A549 (cell line): Measurements from ENCODE around the gene ZNF20. TPM values are rescaled to one million over a fixed set of nuclear protein-coding genes. Genes with fewer than 3 reads are reported as not detected.

Source experiments
- ATAC-seq, 2 experiments: fragments of 200-7000 bp in 1 of 2; fragments of >200 bp in 1 of 2; cut with Nextera tagmentation in 1 of 2; cut with Tn5 transposase in 1 of 2; 3 replicates each; pipeline versions ENCODE4 v1.8.0 to v1.9.1; 2018 to 2020; ENCODE audit warnings: mild to moderate bottlenecking in 1 of 2, moderate library complexity in 1 of 2
- CTCF ChIA-PET: fragments of 300-600 bp; sonication (Branson Sonifier 250); formaldehyde crosslinking; extraction: SDS; loops from one replicate; lab custom pipeline; 2021; ENCODE audit warnings: antibody characterized with exemption, inconsistent platforms; lab: Yijun Ruan, JAX
- POLR2A ChIA-PET: fragments of 350-600 bp; formaldehyde crosslinking; extraction: SDS; loops from one replicate; lab custom pipeline; 2021; ENCODE audit warnings: antibody characterized with exemption, inconsistent platforms; lab: Yijun Ruan, JAX
- DNase-seq, 2 experiments: peaks; one replicate each; pipeline versions ENCODE4 v3.0.0 to v3.0.0-alpha.2; 2011 to 2016; ENCODE audit warnings: low read depth in 1 of 2, low spot score in 1 of 2
- FAIRE-seq: peaks from 2 replicates; lab custom pipeline; 2011; peaks lifted over from hg19 to GRCh38; lab: Jason Lieb, UNC
- H3K27ac ChIP-seq, 2 experiments: fragments of >200 bp; sonication (Bioruptor Twin); formaldehyde crosslinking; 3 replicates each; pipeline ENCODE4 v1.5.1; 2016 to 2017
- H3K4me1 ChIP-seq: fragments of >200 bp; sonication (Bioruptor Twin); formaldehyde crosslinking; 3 replicates; pipeline ENCODE4 v1.6.1; 2016
- H3K4me2 ChIP-seq: fragments of >200 bp; sonication (Bioruptor Twin); formaldehyde crosslinking; 3 replicates; pipeline ENCODE4 v1.6.1; 2016
- H3K4me3 ChIP-seq: fragments of >200 bp; sonication (Bioruptor Twin); formaldehyde crosslinking; 3 replicates; pipeline ENCODE4 v1.5.1; 2016
- H3K9me3 ChIP-seq: fragments of >200 bp; sonication (Bioruptor Twin); formaldehyde crosslinking; 3 replicates; pipeline ENCODE4 v1.6.1; 2016
- ATOH8 ChIP-seq: fragments of 250-450 bp; sonication (Bioruptor Pico); IDR thresholded peaks from 2 replicates; pipeline ENCODE4 v1.5.0; 2020; ENCODE audit warnings: low read depth, mild to moderate bottlenecking, moderate library complexity
- CBX8 ChIP-seq: fragments of 200-600 bp; sonication (generic); IDR thresholded peaks from 2 replicates; pipeline ENCODE4 v1.6.1; 2016
- CEBPB ChIP-seq, 2 experiments: fragments of >200 bp in 1 of 2; sonication (Bioruptor Twin) in 1 of 2; formaldehyde crosslinking in 1 of 2; IDR thresholded peaks; 2 replicates each; pipeline ENCODE4 v1.6.1; 2012 to 2016
- CHD2 ChIP-seq: fragments of 150-350 bp; IDR thresholded peaks from 2 replicates; pipeline ENCODE4 v1.6.1; 2014; ENCODE audit warnings: low read length; ENCODE audit not compliant: partially characterized antibody
- CHD4 ChIP-seq: fragments of 200-600 bp; sonication (generic); IDR thresholded peaks from 2 replicates; pipeline ENCODE4 v1.6.1; 2016; ENCODE audit warnings: antibody characterized with exemption, mild to moderate bottlenecking, borderline replicate concordance
- E2F6 ChIP-seq: IDR thresholded peaks from 2 replicates; pipeline ENCODE4 v1.6.1; 2012; ENCODE audit warnings: low read depth, borderline replicate concordance
- EHMT2 ChIP-seq: fragments of 200-600 bp; sonication (generic); IDR thresholded peaks from 2 replicates; pipeline ENCODE4 v1.6.1; 2016; ENCODE audit warnings: antibody characterized with exemption, low read depth, mild to moderate bottlenecking, moderate library complexity
- EP300 ChIP-seq, 2 experiments: fragments of >200 bp; sonication (Bioruptor Twin); formaldehyde crosslinking; IDR thresholded peaks; 2 replicates in 1 of 2; 3 replicates in 1 of 2; pipeline ENCODE4 v1.6.1; 2016 to 2017
- FOSB ChIP-seq: fragments of 250-450 bp; sonication (Bioruptor Pico); IDR thresholded peaks from 2 replicates; pipeline ENCODE4 v1.5.0; 2020; ENCODE audit warnings: mild to moderate bottlenecking, moderate library complexity
- FOSL2 ChIP-seq, 2 experiments: fragments of 450-650 bp in 1 of 2; fragments of >200 bp in 1 of 2; sonication (Bioruptor Twin) in 1 of 2; formaldehyde crosslinking; IDR thresholded peaks; 2 replicates each; pipeline versions ENCODE4 v1.5.0 to v1.6.1; 2016 to 2020; ENCODE audit warnings: mild to moderate bottlenecking in 1 of 2, moderate library complexity in 1 of 2
- FOXS1 ChIP-seq: fragments of 250-450 bp; sonication (Bioruptor Pico); IDR thresholded peaks from 2 replicates; pipeline ENCODE4 v1.5.0; 2020; ENCODE audit warnings: mild to moderate bottlenecking, moderate library complexity
- HOXA7 ChIP-seq: fragments of 250-450 bp; sonication (Bioruptor Pico); IDR thresholded peaks from 2 replicates; pipeline ENCODE4 v1.5.0; 2020; ENCODE audit warnings: mild to moderate bottlenecking, moderate library complexity
- JUNB ChIP-seq: fragments of >200 bp; sonication (Bioruptor Twin); formaldehyde crosslinking; IDR thresholded peaks from 2 replicates; pipeline ENCODE4 v1.6.1; 2016
- NPAS2 ChIP-seq: fragments of 250-450 bp; sonication (Bioruptor Pico); IDR thresholded peaks from 2 replicates; pipeline ENCODE4 v1.8.0; 2022; ENCODE audit warnings: mild to moderate bottlenecking, moderate library complexity, borderline replicate concordance
- PBX3 ChIP-seq: IDR thresholded peaks from 2 replicates; pipeline ENCODE4 v1.6.1; 2012
- PHF8 ChIP-seq: fragments of 200-600 bp; sonication (generic); IDR thresholded peaks from 2 replicates; pipeline ENCODE4 v1.6.1; 2016; ENCODE audit warnings: low read depth, mild to moderate bottlenecking, antibody characterized with exemption, moderate library complexity, borderline replicate concordance
- POLR2A ChIP-seq: IDR thresholded peaks from 2 replicates; pipeline ENCODE4 v1.6.1; 2012; ENCODE audit warnings: mild to moderate bottlenecking, low read length
- POLR2AphosphoS2 ChIP-seq: conservative IDR thresholded peaks from 2 replicates; pipeline ENCODE4 v1.6.1; 2012; ENCODE audit warnings: low read length, improper control_type of control experiment, inconsistent platforms
- RCOR1 ChIP-seq: fragments of 150-350 bp; IDR thresholded peaks from 2 replicates; pipeline ENCODE4 v1.6.1; 2014; ENCODE audit warnings: antibody characterized with exemption, low read length, low read depth
- RNF2 ChIP-seq: fragments of 200-600 bp; sonication (generic); IDR thresholded peaks from 2 replicates; pipeline ENCODE4 v1.6.1; 2016; ENCODE audit warnings: low read depth, mild to moderate bottlenecking, antibody characterized with exemption, moderate library complexity, borderline replicate concordance
- SREBF2 ChIP-seq: fragments of 450-650 bp; IDR thresholded peaks from 2 replicates; pipeline ENCODE4 v1.6.1; 2014; ENCODE audit warnings: mild to moderate bottlenecking, moderate library complexity
- TFCP2L1 ChIP-seq: fragments of 250-450 bp; sonication (Bioruptor Pico); IDR thresholded peaks from 2 replicates; pipeline ENCODE4 v1.5.0; 2021; ENCODE audit warnings: mild to moderate bottlenecking
- ZFP36 ChIP-seq: fragments of 450-650 bp; IDR thresholded peaks from 2 replicates; pipeline ENCODE4 v1.6.1; 2014; ENCODE audit warnings: borderline replicate concordance; ENCODE audit not compliant: partially characterized antibody
- ZSCAN20 ChIP-seq: fragments of 250-450 bp; sonication (Bioruptor Pico); IDR thresholded peaks from 2 replicates; pipeline ENCODE4 v1.8.0; 2022; ENCODE audit warnings: mild to moderate bottlenecking, moderate library complexity
- WGBS: methylation state at CpG from one replicate; pipeline ENCODE4 v1.1.6; 2017; ENCODE audit errors: missing lambda C conversion rate; 5-methylcytosine and 5-hydroxymethylcytosine counted together
- polyA plus RNA-seq, 4 experiments: library from polyadenylated mRNA; depleted of rRNA in 3 of 4; stranded (reverse); fragments of >200 nt; fragmentation: RNase III in 1 of 4; extraction: RNeasy Plus Mini Kit Qiagen cat#74134 plus additional on column Dnase treatment in 1 of 4; gene quantifications; 2 replicates in 3 of 4; 3 replicates in 1 of 4; pipeline ENCODE4 v1.2.3, GENCODE V29; 2011 to 2017
- TF ChIP-seq, protein P1 (sequence below): fragments of 450-650 bp; IDR thresholded peaks from 2 replicates; pipeline ENCODE4 v1.6.1; 2014; ENCODE audit warnings: antibody characterized with exemption
- TF ChIP-seq, protein P2 (sequence below): fragments of >200 bp; sonication (Bioruptor Twin); formaldehyde crosslinking; IDR thresholded peaks from 2 replicates; pipeline ENCODE4 v1.6.1; 2016

Gene ZNF20
- polyA plus RNA-seq, 2 of the 4 experiments (the other 2 are of a cell fraction) = 0.34 to 0.37 TPM

DNA sequence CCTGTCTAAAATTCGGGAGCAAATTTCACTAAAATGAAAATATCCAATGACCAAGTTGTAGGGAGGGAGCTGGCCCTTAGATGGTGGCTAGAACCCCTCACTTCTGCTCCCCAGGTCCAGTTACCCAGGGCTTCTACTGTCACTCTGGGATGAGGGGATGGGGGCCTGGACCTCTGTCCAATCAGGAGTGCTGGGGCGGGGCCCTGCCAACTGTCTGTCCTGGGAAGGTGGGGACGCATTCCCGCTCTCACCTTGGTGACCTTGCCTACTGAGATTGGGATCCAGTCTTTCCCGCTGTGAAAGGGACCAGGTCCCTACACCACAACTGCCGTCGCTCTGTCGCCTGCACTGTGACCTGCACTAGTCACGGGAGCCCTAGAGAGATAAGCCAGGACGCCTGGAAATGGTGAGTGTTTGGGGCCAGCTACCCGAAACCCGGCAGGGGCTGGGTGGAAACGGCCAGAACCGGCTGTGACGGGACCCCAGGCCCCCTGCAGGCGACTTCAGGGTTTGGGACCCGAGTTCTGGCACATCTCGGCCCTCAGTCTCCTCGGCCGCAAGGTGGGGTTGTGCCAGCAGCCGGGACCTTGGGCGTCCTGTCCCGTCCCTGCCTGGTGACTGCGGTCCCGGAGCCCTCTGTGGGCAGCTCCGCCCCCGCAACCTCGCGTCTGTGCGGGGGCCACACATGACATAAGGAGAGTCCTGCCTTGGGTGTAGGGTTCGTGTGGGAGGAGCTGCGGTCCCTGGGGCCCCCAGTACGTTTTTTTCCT lies 22.8 kb downstream of the ZNF20 start:
- no peak overlapping the region for H3K4me3 ChIP-seq
- ATAC-seq (no peak), DNase-seq (no peak)
- no peak overlapping the region for H3K4me2 ChIP-seq
- POLR2A ChIA-PET = no interaction called here
- H3K27ac ChIP-seq = no peak overlapping the region
- TF ChIP-seq EHMT2 (no peak), FOSL2 (IDR thresholded peaks at IDR 0.05) (no peak), FOSL2 (CRISPR knock-in tag; IDR thresholded peaks at IDR 0.05) (no peak), FOXS1 (no peak), JUNB (no peak), PHF8 (no peak), RCOR1 (no peak), PBX3 (no peak), POLR2A (no peak), CEBPB (IDR thresholded peaks at IDR 0.05) (no peak), E2F6 (no peak), EP300 (IDR thresholded peaks at IDR 0.05) (no peak), HOXA7 (CRISPR knock-in tag) (no peak), CBX8 (no peak), CHD4 (no peak), ZFP36 (no peak), CHD2 (no peak), ZSCAN20 (CRISPR knock-in tag) (no peak), TFCP2L1 (no peak)
- TF ChIP-seq, protein P1, sequence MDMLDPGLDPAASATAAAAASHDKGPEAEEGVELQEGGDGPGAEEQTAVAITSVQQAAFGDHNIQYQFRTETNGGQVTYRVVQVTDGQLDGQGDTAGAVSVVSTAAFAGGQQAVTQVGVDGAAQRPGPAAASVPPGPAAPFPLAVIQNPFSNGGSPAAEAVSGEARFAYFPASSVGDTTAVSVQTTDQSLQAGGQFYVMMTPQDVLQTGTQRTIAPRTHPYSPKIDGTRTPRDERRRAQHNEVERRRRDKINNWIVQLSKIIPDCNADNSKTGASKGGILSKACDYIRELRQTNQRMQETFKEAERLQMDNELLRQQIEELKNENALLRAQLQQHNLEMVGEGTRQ = no peak
- TF ChIP-seq, all 56 proteins: peak for 0
- FAIRE-seq = no peak
- CTCF ChIA-PET = interaction anchor here (0.5 kb wide), 1 partner anchor 19 kb away, joined by 3 read pairs; no protein-coding TSS in a partner anchor
- Histone ChIP-seq H3K4me1 (no peaks in the 10 kb centered on the region), H3K9me3 (peaks cover 3% of the 10 kb centered on the region; the same call in 1 of the 3 replicates)
- 57% methylated on average over 14 of the region's 33 CpGs for WGBS

GRCh38 chr19:12113121-12113520 lies 27.0 kb downstream of the ZNF20 start:
- Histone ChIP-seq H3K4me1 (no peaks in the 10 kb centered on the region), H3K4me3 (no peak overlapping the region), H3K27ac (no peak overlapping the region), H3K9me3 (peaks cover 4% of the 10 kb centered on the region; the same call in 1 of the 3 replicates), H3K4me2 (no peak overlapping the region)
- ChIA-PET CTCF (no interaction called here), POLR2A (no interaction called here)
- ATAC-seq = no peak
- DNase-seq = no peak
- TF ChIP-seq POLR2AphosphoS2 = no peak
- no peak for TF ChIP-seq ATOH8 (CRISPR knock-in tag)
- no peak for TF ChIP-seq SREBF2
- no peak for TF ChIP-seq RNF2
- no peak for TF ChIP-seq NPAS2 (CRISPR knock-in tag)
- TF ChIP-seq, protein P1 = no peak
- TF ChIP-seq FOSB (CRISPR knock-in tag) = no peak
- TF ChIP-seq, protein P2, sequence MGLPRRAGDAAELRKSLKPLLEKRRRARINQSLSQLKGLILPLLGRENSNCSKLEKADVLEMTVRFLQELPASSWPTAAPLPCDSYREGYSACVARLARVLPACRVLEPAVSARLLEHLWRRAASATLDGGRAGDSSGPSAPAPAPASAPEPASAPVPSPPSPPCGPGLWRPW = no peak
- FAIRE-seq = no peak
- 12% methylated on average over 5 of the region's 5 CpGs for WGBS
